ENCODE measurements around the gene KATNBL1.

GRCh38 chr15:34102175-34102925 is 107.5 kb downstream of the KATNBL1 start:
- no peak for TF ChIP-seq CTCF (conservative IDR thresholded peaks at IDR 0.05)
- TF ChIP-seq ZFX (IDR thresholded peaks at IDR 0.05): no peak

Data from C4-2B (cell line).